HepG2 (cell line): Measurements from ENCODE around the gene RSL1D1. TPM values are rescaled to one million over a fixed set of nuclear protein-coding genes. Genes with fewer than 3 reads are reported as not detected.
A peak's percentile ranks its signal among the peaks of the same experiment; 100 is the strongest.

Source experiments
- ADNP ChIP-seq: sonication (generic); formaldehyde crosslinking; IDR thresholded peaks from 2 replicates; pipeline ENCODE4 v1.4.0; 2020; ENCODE audit warnings: missing genetic modification reagents
- ETV5 ChIP-seq: IDR thresholded peaks from 2 replicates; pipeline ENCODE4 v1.6.1; 2018; ENCODE audit warnings: missing biosample characterization, missing genetic modification reagents, inconsistent platforms, borderline replicate concordance
- FOXA3 ChIP-seq: IDR thresholded peaks from 2 replicates; pipeline ENCODE4 v1.6.1; 2016; ENCODE audit warnings: missing genetic modification reagents, missing compliant biosample characterization
- GATA4 ChIP-seq: sonication (generic); IDR thresholded peaks from 2 replicates; pipeline ENCODE4 v1.6.1; 2016; ENCODE audit warnings: antibody characterized with exemption, low read depth, borderline replicate concordance
- GFI1 ChIP-seq: sonication (generic); formaldehyde crosslinking; IDR thresholded peaks from 2 replicates; pipeline ENCODE4 v1.5.0; 2020; ENCODE audit warnings: missing genetic modification reagents, mild to moderate bottlenecking, borderline replicate concordance
- HDAC6 ChIP-seq: fragments of 200-600 bp; sonication (generic); IDR thresholded peaks from 2 replicates; pipeline ENCODE4 v1.7.0; 2017; ENCODE audit warnings: mild to moderate bottlenecking, antibody characterized with exemption, low read length, low read depth
- MEF2D ChIP-seq: sonication (generic); formaldehyde crosslinking; IDR thresholded peaks from 2 replicates; pipeline ENCODE4 v1.5.1; 2020; ENCODE audit warnings: mild to moderate bottlenecking, missing genetic modification reagents
- MXD1 ChIP-seq: sonication (generic); formaldehyde crosslinking; IDR thresholded peaks from 2 replicates; pipeline ENCODE4 v1.4.0; 2020; ENCODE audit warnings: mild to moderate bottlenecking, missing genetic modification reagents
- POGZ ChIP-seq: sonication (generic); formaldehyde crosslinking; IDR thresholded peaks from 2 replicates; pipeline ENCODE4 v1.4.0; 2020; ENCODE audit warnings: mild to moderate bottlenecking, missing genetic modification reagents
- SP4 ChIP-seq: sonication (generic); formaldehyde crosslinking; IDR thresholded peaks from 2 replicates; pipeline ENCODE4 v1.8.1; 2023; ENCODE audit warnings: mild to moderate bottlenecking, missing genetic modification reagents
- SRSF1 ChIP-seq: fragments of 200-400 bp; formaldehyde crosslinking; optimal IDR thresholded peaks from 2 replicates; pipeline ENCODE3; 2017; ENCODE audit warnings: mild to moderate bottlenecking, low read depth, low read length, moderate library complexity
- TCF12 ChIP-seq, 2 experiments: fragments of 450-650 bp in 1 of 2; sonication (generic) in 1 of 2; formaldehyde crosslinking in 1 of 2; IDR thresholded peaks; 2 replicates each; pipeline versions ENCODE4 v1.6.1 to v1.8.0; 2017 to 2022; ENCODE audit warnings: antibody characterized with exemption in 1 of 2, mild to moderate bottlenecking in 1 of 2, missing genetic modification reagents in 1 of 2, moderate library complexity in 1 of 2
- TMF1 ChIP-seq: sonication (generic); formaldehyde crosslinking; IDR thresholded peaks from 2 replicates; pipeline ENCODE4 v1.8.1; 2022; ENCODE audit warnings: low read depth, missing genetic modification reagents
- ZNF296 ChIP-seq: sonication (generic); formaldehyde crosslinking; conservative IDR thresholded peaks from 2 replicates; pipeline ENCODE4 v1.5.0; 2020; ENCODE audit warnings: mild to moderate bottlenecking, missing genetic modification reagents
- ZNF331 ChIP-seq: sonication (generic); formaldehyde crosslinking; IDR thresholded peaks from 2 replicates; pipeline ENCODE4 v1.4.0; 2020; ENCODE audit warnings: missing genetic modification reagents
- ZNF414 ChIP-seq: sonication (generic); formaldehyde crosslinking; IDR thresholded peaks from 2 replicates; pipeline ENCODE4 v1.5.0; 2020; ENCODE audit warnings: missing genetic modification reagents
- ZNF510 ChIP-seq: sonication (generic); formaldehyde crosslinking; IDR thresholded peaks from 2 replicates; pipeline ENCODE4 v1.4.0; 2020; ENCODE audit warnings: low read depth, mild to moderate bottlenecking, missing genetic modification reagents
- ZNF547 ChIP-seq: sonication (generic); formaldehyde crosslinking; IDR thresholded peaks from 2 replicates; pipeline ENCODE4 v1.5.1; 2020; ENCODE audit warnings: mild to moderate bottlenecking, missing genetic modification reagents
- ZNF703 ChIP-seq: sonication (generic); formaldehyde crosslinking; IDR thresholded peaks from 2 replicates; pipeline ENCODE4 v1.5.1; 2020; ENCODE audit warnings: missing genetic modification reagents, mild to moderate bottlenecking, moderate library complexity, borderline replicate concordance
- ZNF761 ChIP-seq: sonication (generic); formaldehyde crosslinking; conservative IDR thresholded peaks from 2 replicates; pipeline ENCODE4 v1.4.0; 2020; ENCODE audit warnings: mild to moderate bottlenecking, missing genetic modification reagents
- polyA plus RNA-seq, 8 experiments: library from polyadenylated mRNA; depleted of rRNA in 3 of 8; stranded (reverse) in 7 of 8; unstranded in 1 of 8; fragments of >200 nt; fragmentation: Illumina TruSeq in 4 of 8; extraction: Trizol in 4 of 8; gene quantifications; 2 replicates each; pipeline versions ENCODE4 v1.2.1 to v1.2.3, GENCODE V29; 2011 to 2016; ENCODE audit warnings: low read depth in 4 of 8, missing spikeins in 1 of 8, mixed read lengths in 1 of 8; ENCODE audit not compliant: insufficient read depth in 1 of 8
- total RNA-seq, 5 experiments: library from RNA; depleted of rRNA; stranded (reverse); fragments of >200 nt; fragmentation: Illumina TruSeq; extraction: Trizol; gene quantifications; 2 replicates each; pipeline ENCODE4 v1.2.3, GENCODE V29; 2016; ENCODE audit warnings: low read depth in 1 of 5
- TF ChIP-seq, protein P1 (sequence below): sonication (generic); formaldehyde crosslinking; IDR thresholded peaks from 2 replicates; pipeline ENCODE4 v1.4.0; 2020; ENCODE audit warnings: low read depth, missing genetic modification reagents
- TF ChIP-seq, protein P2 (sequence below): sonication (generic); formaldehyde crosslinking; IDR thresholded peaks from 2 replicates; pipeline ENCODE4 v1.9.0; 2021; ENCODE audit warnings: missing genetic modification reagents, borderline replicate concordance

Gene RSL1D1
- total and polyA plus RNA-seq, 2 of the 13 experiments (the other 11 are each of a cell fraction or from before 2014, with no cell fraction given) = 187 to 343 TPM

- TF ChIP-seq ZNF761 (no peak), ZNF296 (CRISPR knock-in tag) (no peak), TCF12 (IDR thresholded peaks at IDR 0.05) (no peak), TCF12 (CRISPR knock-in tag; IDR thresholded peaks at IDR 0.05) (no peak), ZNF510 (no peak), ETV5 (CRISPR knock-in tag) (no peak), ADNP (CRISPR knock-in tag) (no peak), ZNF703 (CRISPR knock-in tag) (no peak), SRSF1 (no peak), ZNF547 (CRISPR knock-in tag) (0 out of 2 replicates have a peak, but pooled peaks have one; percentile 11), MXD1 (CRISPR knock-in tag) (no peak), SP4 (CRISPR knock-in tag) (no peak), MEF2D (CRISPR knock-in tag) (no peak; the same call in 1 of the 2 replicates), HDAC6 (no peak), TMF1 (CRISPR knock-in tag) (no peak), FOXA3 (CRISPR knock-in tag) (peak; percentile 54), ZNF414 (CRISPR knock-in tag) (no peak), ZNF331 (CRISPR knock-in tag) (peak; percentile 16; the same call in 1 of the 2 replicates), POGZ (CRISPR knock-in tag) (no peak), GATA4 (no peak), GFI1 (0 out of 2 replicates have a peak, but pooled peaks have one; percentile 34)
- TF ChIP-seq, protein P1, sequence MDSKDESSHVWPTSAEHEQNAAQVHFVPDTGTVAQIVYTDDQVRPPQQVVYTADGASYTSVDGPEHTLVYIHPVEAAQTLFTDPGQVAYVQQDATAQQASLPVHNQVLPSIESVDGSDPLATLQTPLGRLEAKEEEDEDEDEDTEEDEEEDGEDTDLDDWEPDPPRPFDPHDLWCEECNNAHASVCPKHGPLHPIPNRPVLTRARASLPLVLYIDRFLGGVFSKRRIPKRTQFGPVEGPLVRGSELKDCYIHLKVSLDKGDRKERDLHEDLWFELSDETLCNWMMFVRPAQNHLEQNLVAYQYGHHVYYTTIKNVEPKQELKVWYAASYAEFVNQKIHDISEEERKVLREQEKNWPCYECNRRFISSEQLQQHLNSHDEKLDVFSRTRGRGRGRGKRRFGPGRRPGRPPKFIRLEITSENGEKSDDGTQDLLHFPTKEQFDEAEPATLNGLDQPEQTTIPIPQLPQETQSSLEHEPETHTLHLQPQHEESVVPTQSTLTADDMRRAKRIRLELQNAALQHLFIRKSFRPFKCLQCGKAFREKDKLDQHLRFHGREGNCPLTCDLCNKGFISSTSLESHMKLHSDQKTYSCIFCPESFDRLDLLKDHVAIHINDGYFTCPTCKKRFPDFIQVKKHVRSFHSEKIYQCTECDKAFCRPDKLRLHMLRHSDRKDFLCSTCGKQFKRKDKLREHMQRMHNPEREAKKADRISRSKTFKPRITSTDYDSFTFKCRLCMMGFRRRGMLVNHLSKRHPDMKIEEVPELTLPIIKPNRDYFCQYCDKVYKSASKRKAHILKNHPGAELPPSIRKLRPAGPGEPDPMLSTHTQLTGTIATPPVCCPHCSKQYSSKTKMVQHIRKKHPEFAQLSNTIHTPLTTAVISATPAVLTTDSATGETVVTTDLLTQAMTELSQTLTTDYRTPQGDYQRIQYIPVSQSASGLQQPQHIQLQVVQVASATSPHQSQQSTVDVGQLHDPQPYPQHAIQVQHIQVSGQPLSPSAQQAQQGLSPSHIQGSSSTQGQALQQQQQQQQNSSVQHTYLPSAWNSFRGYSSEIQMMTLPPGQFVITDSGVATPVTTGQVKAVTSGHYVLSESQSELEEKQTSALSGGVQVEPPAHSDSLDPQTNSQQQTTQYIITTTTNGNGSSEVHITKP (CRISPR knock-in tag) = no peak
- TF ChIP-seq, protein P2, sequence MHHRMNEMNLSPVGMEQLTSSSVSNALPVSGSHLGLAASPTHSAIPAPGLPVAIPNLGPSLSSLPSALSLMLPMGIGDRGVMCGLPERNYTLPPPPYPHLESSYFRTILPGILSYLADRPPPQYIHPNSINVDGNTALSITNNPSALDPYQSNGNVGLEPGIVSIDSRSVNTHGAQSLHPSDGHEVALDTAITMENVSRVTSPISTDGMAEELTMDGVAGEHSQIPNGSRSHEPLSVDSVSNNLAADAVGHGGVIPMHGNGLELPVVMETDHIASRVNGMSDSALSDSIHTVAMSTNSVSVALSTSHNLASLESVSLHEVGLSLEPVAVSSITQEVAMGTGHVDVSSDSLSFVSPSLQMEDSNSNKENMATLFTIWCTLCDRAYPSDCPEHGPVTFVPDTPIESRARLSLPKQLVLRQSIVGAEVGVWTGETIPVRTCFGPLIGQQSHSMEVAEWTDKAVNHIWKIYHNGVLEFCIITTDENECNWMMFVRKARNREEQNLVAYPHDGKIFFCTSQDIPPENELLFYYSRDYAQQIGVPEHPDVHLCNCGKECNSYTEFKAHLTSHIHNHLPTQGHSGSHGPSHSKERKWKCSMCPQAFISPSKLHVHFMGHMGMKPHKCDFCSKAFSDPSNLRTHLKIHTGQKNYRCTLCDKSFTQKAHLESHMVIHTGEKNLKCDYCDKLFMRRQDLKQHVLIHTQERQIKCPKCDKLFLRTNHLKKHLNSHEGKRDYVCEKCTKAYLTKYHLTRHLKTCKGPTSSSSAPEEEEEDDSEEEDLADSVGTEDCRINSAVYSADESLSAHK (CRISPR knock-in tag) = no peak
These were observed 58.7 kb downstream of the RSL1D1 start (continued) for GRCh38 chr16:11792410-11793241.
